MG63 (cell line): ENCODE results near the gene XAB2. TPM values are rescaled to one million over a fixed set of nuclear protein-coding genes. Genes with fewer than 3 reads are reported as not detected.
"Not testable (repeated sequence)": the region's sequence is repeated elsewhere in the genome, so short reads cannot be mapped to it uniquely, and the experiment has no call there.

ENCODE experiments used
- DNase-seq: peaks from one replicate; pipeline ENCODE4 v3.0.0-alpha.2; 2020
- H3K27me3 ChIP-seq: fragments of 250-450 bp; sonication (Bioruptor Pico); 2 replicates; pipeline ENCODE4 v1.5.1; 2020; ENCODE audit warnings: mild to moderate bottlenecking, moderate library complexity
- H3K36me3 ChIP-seq: fragments of 250-450 bp; sonication (Bioruptor Pico); 2 replicates; pipeline ENCODE4 v1.5.1; 2020; ENCODE audit warnings: mild to moderate bottlenecking, moderate library complexity
- H3K4me3 ChIP-seq: fragments of 250-450 bp; sonication (Bioruptor Pico); 2 replicates; pipeline ENCODE4 v1.5.1; 2020; ENCODE audit warnings: mild to moderate bottlenecking, moderate library complexity
- H3K9me3 ChIP-seq: fragments of 250-450 bp; sonication (Bioruptor Pico); 2 replicates; pipeline ENCODE4 v1.5.1; 2020; ENCODE audit warnings: mild to moderate bottlenecking, moderate library complexity
- total RNA-seq: library from RNA; depleted of rRNA; stranded (reverse); fragments of >200 nt; shearing (Covaris generic); gene quantifications from 2 replicates; pipeline ENCODE4 v1.2.3, GENCODE V29; 2014; ENCODE audit warnings: low replicate concordance

XAB2 gene
- total RNA-seq, 1 experiment from 2014 or later = 115 TPM

- no peak for DNase-seq
- Histone ChIP-seq H3K9me3 (no peaks in the 10 kb centered on the region), H3K27me3 (peaks cover 40% of the 10 kb centered on the region), H3K4me3 (no peak overlapping the region), H3K36me3 (no peaks in the 10 kb centered on the region)
Observed at GRCh38 chr19:7657131-7657751, 27.9 kb upstream of the XAB2 start.

- no peak for DNase-seq
- Histone ChIP-seq H3K27me3 (peaks cover 35% of the 10 kb centered on the region), H3K36me3 (no peaks in the 10 kb centered on the region), H3K4me3 (no peak overlapping the region), H3K9me3 (no peaks in the 10 kb centered on the region)
Observed at GRCh38 chr19:7655581-7655980, 26.2 kb upstream of the XAB2 start.

GRCh38 chr19:7654401-7654800 is 25.1 kb upstream of the XAB2 start:
- peaks cover 33% of the 10 kb centered on the region for H3K27me3 ChIP-seq
- H3K4me3 ChIP-seq = no peak overlapping the region
- H3K36me3 ChIP-seq = no peaks in the 10 kb centered on the region
- no peak for DNase-seq
- H3K9me3 ChIP-seq = no peaks in the 10 kb centered on the region

DNA sequence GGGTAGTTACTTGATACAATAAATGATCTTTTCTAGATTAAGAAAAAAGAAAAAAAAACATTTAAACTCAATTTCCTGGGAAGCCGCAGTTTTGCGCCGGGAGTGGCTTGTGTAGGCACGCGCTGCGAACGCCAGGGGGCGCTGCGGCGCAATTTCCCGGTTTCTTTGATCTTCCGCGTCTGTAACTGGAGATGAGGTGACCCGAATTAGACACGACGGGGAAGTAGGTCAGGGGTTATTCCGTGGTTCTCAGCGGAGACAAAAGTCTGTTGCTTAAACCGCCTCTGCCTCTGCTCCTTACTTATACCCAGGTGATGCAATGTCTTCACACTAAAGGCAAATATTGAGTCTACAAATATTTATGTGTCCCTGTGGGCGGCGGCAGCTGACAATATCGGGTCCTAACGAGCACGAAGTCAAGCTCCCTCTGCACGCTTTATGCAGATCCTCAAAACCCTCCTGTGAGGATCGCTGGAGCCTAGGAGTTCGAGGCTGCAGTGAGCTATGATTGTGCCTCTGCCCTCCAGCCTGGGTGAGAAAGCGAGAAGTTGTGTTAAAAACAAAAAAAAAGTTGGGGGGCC is 22.8 kb upstream of the XAB2 start:
- Histone ChIP-seq H3K4me3 (peak overlapping the region; percentile 21), H3K27me3 (peaks cover 21% of the 10 kb centered on the region), H3K9me3 (no peaks in the 10 kb centered on the region), H3K36me3 (no peaks in the 10 kb centered on the region)
- peak; percentile 74 for DNase-seq

DNA sequence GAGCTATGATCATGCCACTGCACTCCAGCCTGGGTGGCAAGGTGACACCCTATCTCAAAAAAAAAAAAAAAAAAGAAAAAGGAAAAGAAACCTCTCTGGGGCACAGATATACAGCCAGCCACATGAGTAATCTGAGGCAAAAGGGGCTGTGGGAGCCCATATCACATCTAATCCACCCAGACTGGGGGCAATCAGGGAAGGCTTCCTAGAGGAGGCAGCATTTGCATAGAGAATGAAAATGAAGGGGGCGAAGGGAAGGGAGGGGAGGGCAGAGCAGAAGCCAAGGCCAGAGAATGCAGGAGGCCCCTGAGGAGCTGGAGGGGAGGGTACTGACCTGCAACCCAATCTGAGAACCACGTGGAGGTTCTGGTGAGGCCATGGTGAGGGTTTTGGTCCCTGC is 20.8 kb upstream of the XAB2 start:
- Histone ChIP-seq H3K9me3 (no peaks in the 10 kb centered on the region), H3K27me3 (peaks cover 24% of the 10 kb centered on the region), H3K4me3 (no peak overlapping the region), H3K36me3 (no peaks in the 10 kb centered on the region)
- no peak for DNase-seq

GRCh38 chr19:7648265-7649014 is 19.1 kb upstream of the XAB2 start:
- no peak for DNase-seq
- Histone ChIP-seq H3K27me3 (peaks cover 22% of the 10 kb centered on the region), H3K9me3 (no peaks in the 10 kb centered on the region)

GRCh38 chr19:7647156-7647555 is 17.8 kb upstream of the XAB2 start:
- peaks cover 23% of the 10 kb centered on the region for H3K27me3 ChIP-seq
- H3K9me3 ChIP-seq = no peaks in the 10 kb centered on the region
- DNase-seq = no peak
- no peak overlapping the region for H3K4me3 ChIP-seq
- no peaks in the 10 kb centered on the region for H3K36me3 ChIP-seq

More at GRCh38 chr19:7648265-7649014, 19.1 kb upstream of the XAB2 start:
- no peak overlapping the region for H3K4me3 ChIP-seq
- no peaks in the 10 kb centered on the region for H3K36me3 ChIP-seq

DNA sequence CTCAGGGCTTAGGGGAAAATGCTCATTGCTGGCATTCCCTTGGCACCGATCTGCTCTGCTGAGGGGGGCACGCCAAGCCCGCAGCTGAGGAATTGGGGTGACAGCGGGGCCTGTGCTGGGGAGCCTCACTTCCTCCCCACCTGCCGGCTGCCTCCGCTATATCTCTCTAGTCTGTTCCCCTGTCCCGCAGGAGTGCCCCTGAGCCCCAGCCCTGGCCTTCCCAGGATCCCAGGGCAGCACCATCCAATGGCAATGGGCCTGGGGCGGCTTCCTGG is 17.0 kb upstream of the XAB2 start:
- no peak overlapping the region for H3K4me3 ChIP-seq
- H3K27me3 ChIP-seq = peaks cover 19% of the 10 kb centered on the region
- DNase-seq = no peak
- no peaks in the 10 kb centered on the region for H3K36me3 ChIP-seq
- no peaks in the 10 kb centered on the region for H3K9me3 ChIP-seq

- Histone ChIP-seq H3K9me3 (no peaks in the 10 kb centered on the region), H3K27me3 (peaks cover 13% of the 10 kb centered on the region), H3K36me3 (no peaks in the 10 kb centered on the region), H3K4me3 (no peak overlapping the region)
- DNase-seq = no peak
Observed at GRCh38 chr19:7645656-7646425, 16.5 kb upstream of the XAB2 start.

DNA sequence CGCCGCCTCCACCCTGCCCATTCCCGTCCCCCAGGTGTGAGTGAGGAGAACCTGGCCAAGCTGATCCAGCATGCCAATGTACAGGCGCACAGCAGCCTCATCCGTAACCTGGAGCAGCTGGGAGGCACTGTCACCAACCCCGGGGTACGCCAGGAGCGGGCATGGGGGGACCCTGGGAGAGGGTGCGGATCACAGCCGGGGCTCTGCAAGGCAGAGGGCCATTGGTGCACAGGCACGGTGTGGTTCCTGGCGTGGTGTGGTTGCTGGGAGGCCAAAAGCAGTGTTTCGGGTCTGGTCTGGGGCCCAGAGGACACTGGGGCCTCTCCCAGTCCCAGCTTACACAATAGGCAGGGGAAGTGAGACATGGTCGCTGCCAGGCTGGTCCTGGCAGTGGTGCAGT is 15.8 kb upstream of the XAB2 start:
- no peak for DNase-seq
- peaks cover 13% of the 10 kb centered on the region; the same call in 1 of the 2 replicates for H3K27me3 ChIP-seq
- H3K4me3 ChIP-seq = no peak overlapping the region
- no peaks in the 10 kb centered on the region for H3K9me3 ChIP-seq
- H3K36me3 ChIP-seq = no peaks in the 10 kb centered on the region

- Histone ChIP-seq H3K9me3 (no peaks in the 10 kb centered on the region), H3K4me3 (no peak overlapping the region), H3K36me3 (no peaks in the 10 kb centered on the region), H3K27me3 (peaks cover 10% of the 10 kb centered on the region; the same call in 1 of the 2 replicates)
- no peak for DNase-seq
Observed at GRCh38 chr19:7644550-7644877, 15.2 kb upstream of the XAB2 start.

- DNase-seq, H3K9me3 ChIP-seq, H3K4me3 ChIP-seq, H3K27me3 ChIP-seq, H3K36me3 ChIP-seq: not testable (repeated sequence)
Observed at GRCh38 chr19:7643629-7644549, 14.5 kb upstream of the XAB2 start.

DNA sequence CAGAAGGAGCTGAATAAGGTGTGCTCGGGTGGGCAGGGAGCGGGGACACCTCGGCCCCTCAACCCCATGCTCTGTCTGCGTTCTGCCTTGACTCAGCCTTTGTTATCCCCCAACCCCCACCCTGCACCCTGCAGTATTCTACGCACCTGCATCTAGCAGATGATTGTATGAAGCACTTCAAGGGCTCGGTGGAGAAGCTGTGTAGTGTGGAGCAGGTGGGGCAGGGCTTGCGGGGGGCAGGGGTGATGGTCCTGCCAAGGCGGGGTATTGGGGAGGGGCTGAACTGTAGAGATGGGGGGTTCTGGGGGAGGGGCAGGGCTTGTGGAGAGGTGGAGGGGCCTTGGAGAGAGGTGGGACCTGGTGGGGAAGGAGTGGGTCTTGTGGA is 13.7 kb upstream of the XAB2 start:
- no peak overlapping the region for H3K4me3 ChIP-seq

GRCh38 chr19:7642295-7643030 is 13.1 kb upstream of the XAB2 start:
- Histone ChIP-seq H3K27me3 (peaks cover 19% of the 10 kb centered on the region), H3K4me3 (no peak overlapping the region), H3K36me3 (no peaks in the 10 kb centered on the region), H3K9me3 (no peaks in the 10 kb centered on the region)
- no peak for DNase-seq

More for the DNA sequence above, 13.7 kb upstream of the XAB2 start:
- no peak for DNase-seq
- Histone ChIP-seq H3K36me3 (no peaks in the 10 kb centered on the region), H3K9me3 (no peaks in the 10 kb centered on the region), H3K27me3 (peaks cover 13% of the 10 kb centered on the region)

- H3K9me3 ChIP-seq = no peaks in the 10 kb centered on the region
- H3K27me3 ChIP-seq = peaks cover 28% of the 10 kb centered on the region
- no peak for DNase-seq
- no peaks in the 10 kb centered on the region for H3K36me3 ChIP-seq
- no peak overlapping the region for H3K4me3 ChIP-seq
Observed at GRCh38 chr19:7641290-7642276, 12.2 kb upstream of the XAB2 start.
